GM11168 (cell line): ENCODE results near the gene LCLAT1.
"Not testable (repeated sequence)": the region's sequence is repeated elsewhere in the genome, so short reads cannot be mapped to it uniquely, and the experiment has no call there.

Source experiments
- in situ Hi-C: fragments of 300-500 bp; cut with MboI; formaldehyde crosslinking; loops from one replicate; pipeline ENCODE4 v1.12.0; 2022; ENCODE audit warnings: low sequenced_read_pairs; ENCODE audit not compliant: unreplicated experiment

The LCLAT1 gene

DNA sequence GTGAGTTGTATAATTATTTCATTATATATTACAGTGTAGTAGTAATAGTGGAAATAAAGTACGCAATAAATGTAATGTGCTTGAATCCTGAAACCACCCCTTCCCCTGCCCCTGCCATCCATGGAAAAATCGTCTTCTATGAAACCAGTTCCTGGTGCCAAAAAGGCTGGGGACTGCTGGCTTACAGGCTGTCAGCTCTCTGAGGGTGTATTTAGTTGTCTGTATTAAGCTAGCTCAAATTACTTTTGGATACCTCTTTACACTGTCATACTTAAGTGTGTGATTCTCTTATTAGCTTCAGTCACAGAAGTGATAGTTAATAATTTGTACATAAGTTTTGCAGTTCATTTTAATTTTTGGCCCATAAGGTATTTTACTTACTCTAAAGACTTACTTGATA is 29.6 kb downstream of the LCLAT1 start:
- in situ Hi-C loops = no loop called here

DNA sequence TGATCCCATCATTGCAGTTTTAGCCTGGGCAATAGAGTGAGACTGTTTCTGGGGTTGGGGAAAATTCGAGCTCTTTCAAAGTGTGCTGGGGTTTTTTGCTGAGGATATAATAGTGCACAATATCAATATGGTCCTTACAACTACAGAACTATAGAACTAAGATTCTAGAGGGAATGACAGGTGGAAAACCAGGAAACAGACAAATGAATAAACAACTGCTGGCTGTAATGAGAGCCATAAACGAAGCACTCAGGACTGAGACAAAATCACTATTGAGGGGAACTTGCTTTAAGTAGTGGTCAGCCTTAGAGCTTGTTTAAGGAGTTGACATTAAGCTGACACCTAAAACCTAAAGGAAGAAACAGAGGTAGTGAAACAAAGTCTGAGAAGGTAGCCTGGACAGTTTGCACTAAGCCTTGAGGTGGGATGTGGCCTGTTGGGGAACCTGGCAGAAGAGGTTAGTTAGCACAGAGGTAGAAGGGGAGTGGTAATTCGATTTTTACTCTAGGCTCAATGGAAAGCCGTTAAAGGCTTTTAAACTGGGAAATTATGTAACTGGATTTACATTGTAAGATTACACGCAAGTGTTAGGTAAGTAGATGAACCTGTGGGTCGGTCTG is 33.8 kb downstream of the LCLAT1 start:
- in situ Hi-C loops = no loop called here

DNA sequence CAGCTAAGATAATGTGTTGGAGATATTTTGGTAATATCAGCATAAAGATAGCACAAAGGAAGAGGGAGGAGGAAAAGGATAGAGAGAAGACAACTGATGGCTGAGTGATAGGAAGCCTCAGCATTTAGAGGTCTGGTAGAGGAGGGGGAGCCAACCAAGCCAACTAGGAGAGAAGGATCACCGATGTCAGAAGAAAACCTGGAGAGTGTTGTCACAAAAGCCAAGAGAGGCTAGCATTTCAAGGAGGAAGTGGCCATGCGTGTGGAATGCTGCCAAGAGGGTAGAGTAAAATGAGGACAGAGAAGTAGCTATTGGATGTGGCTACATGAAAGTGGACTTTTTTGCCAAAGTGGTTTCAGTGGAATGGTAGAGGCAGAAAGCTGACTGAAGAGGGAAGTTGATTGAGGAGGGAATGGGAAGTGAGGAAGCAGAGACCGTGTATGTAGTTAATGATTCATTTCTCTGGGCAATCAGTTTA is 34.3 kb downstream of the LCLAT1 start:
- in situ Hi-C loops = no loop called here

DNA sequence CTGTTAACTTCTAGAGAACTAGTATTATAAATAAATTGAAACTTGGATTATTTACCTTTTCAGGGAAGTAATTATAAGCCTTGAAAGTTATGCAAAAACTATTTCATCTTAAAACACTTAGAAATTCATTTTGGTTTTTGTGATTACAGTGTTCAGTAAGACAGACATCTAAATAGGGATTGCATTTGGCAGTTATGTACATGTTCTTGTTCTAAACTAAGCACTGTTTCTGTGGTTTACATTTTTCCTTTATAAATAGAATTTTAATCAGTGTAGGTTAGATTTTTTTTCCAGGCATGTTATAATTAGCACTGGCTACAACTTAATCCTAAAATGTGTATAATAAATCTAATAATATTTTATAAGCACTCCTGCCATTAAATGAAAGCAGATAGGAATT is 35.0 kb downstream of the LCLAT1 start:
- in situ Hi-C loops = no loop called here

DNA sequence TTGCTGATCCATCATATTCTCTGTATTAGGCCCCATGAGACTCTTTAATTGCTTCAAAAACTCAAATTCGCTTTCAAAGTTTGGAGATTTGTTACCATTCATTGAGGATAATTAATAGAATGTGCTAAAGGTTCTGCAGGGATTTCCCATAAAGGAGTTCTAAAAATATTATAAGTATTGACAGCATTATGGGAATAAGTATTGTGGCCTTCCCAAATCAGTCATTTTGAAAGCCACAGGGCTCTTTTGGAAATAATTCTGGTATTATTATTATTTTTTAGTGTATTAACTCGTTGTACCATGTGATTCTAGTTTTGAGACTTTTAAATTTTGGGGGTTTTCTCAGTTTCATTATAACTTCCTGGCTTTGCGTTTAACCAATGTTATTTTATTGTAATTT is 37.1 kb downstream of the LCLAT1 start:
- in situ Hi-C loops = no loop called here

DNA sequence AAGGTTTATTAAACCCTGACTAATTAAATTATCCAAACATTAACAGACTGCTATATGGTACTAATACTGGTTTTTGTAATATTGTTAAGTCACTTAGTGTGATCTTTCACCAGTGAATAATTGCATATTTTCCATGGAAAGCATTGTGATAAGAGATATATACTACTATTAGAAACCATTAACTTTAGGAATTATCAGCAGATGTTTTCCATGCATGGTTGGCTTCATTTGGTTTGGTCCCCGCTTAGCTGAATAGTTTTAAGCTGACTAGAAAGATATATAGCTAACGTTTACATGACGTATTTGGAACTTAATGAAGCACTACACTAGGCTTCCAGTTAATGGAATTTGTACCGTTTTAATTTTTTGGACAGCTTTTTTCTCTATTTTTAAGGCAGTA is 37.9 kb downstream of the LCLAT1 start:
- in situ Hi-C loops = no loop called here

DNA sequence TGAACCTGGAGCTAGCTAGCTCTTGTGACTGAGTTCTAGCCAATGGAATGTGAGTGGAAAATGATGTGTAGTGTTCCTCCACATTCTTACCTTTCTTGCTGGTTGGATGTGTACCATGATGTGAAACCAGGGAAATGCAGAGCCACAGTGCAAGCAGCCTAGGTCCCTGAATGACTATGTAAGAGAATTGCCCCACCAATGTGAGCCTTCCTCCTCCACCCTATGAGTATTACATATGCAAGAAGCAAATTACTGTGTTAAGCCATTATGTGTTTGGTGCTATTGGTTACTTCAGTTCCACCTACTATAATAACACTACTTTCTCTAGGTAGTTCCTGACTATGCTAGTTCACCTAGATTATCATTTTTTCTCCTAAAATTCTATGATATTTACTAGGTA is 39.6 kb downstream of the LCLAT1 start:
- in situ Hi-C loops = no loop called here

DNA sequence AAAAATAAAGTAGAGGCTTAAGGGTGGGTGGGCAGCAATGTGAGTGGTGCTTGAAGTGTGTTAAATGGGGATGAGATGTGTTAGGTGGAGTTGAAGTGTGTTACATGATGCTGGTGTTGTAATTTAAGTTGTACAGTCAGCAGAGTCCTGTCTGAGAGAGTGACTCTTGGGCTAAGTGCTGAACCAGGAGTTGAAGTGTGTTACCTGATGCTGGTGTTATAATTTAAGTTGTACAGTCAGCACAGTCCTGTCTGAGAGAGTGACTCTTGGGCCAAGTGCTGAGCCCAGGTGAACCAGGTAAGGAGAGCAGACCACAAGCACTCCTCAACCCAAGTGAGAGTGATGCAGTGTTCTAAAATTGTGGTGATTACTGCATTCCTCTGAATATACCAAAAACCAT is 40.6 kb downstream of the LCLAT1 start:
- in situ Hi-C loops = no loop called here

DNA sequence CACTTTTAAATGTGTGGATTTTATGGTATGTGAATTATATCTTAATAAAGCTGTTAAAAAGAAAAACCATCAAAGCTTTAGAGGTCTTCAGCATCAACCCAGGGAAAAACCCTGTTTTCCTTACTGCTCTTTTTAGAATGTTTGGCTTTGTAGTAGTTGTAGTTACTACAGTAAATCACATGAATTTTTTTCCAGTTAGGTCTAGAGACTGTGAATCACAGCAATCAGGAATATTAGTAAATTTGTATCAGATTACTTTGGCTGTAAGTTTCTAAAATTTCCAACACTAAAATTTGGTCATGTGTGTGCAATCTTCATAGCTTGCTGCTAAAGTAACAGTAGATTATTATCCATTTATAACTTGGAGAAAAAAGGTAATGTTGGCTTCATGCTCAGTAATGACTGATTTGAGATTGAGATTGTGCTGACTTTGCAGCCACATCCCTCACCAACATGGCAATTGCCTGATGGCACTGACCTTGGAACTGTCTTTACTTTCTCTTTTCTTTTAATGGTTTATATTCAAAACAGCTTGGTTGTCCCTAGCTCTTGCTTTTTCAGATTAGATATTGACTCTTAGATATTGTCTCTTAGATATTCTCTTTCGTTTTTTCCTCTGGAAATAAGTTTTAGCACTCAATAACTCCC is 41.1 kb downstream of the LCLAT1 start:
- in situ Hi-C loops = no loop called here

DNA sequence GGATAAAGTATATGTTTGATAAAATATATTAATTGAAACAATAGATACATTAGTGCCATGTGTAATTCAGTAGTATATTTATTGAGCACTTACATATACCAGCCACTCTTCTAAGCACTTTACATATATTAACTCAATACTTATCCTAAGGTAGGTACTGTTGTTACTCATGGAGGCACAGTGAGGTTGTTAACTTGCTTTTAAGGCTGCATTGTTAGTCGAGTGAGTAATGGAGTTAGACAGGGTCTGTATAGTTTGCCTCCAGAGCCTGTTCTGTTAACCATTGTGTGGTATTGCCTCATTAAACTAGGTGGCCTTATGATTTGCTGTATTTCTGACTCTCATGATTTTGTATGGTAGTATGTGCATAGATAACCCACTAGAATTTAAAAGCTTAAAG is 44.2 kb downstream of the LCLAT1 start:
- in situ Hi-C loops = no loop called here

DNA sequence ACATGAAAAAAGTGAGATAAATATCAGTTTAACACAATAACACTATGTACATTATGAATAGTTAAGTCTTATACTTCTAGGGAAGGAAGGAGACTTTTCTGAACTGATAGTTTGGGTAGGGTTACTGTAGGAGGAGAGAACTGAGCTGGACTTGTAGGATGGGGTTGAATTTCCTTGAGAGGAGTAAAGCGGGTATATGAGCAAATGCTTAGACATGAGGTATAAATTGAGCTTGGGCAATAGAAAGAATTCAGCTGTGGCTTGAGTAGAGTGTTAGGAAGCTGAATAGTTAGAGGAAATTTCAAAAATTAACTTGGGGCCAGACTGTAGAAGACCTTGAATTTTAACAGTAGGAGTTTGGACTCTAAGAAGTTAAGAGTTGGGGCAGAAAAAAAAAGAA is 45.1 kb downstream of the LCLAT1 start:
- in situ Hi-C loops = no loop called here

DNA sequence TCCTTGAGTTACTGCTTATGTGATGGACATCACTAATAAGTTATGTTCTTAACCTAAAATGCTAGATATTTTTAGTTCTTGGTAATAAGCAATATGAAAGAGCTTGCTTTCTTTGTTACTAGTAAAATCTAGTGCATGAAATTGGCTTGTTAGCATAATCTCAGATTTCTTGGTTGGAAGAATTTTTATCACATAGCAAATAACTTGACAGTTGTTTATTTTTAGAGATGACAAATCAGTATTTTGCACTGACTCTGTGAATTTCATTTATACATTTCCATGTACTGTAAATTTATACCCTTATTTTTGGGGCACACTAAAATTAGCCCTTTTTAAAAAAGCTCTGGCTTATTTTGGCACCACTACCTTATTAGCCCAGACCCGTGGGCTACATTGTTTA is 45.6 kb downstream of the LCLAT1 start:
- in situ Hi-C loops = no loop called here

DNA sequence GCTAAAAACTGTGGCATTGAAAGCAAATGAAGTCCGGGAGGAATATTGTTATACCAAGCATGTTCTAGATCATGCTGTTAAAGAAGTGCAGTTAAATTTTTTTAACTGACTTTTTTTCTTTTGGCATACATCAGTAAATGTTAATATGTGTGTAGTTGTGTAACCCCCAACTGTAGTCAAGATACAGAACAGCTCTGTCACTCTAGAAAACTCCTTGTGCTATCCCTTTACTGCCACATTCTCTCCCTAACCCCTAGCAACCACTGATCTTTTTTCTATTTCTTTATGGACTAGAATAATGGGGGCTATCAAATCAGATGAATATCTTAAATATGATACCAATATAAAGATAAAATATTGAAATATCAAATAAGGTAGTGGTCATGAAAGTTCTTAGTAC is 46.4 kb downstream of the LCLAT1 start:
- in situ Hi-C loops = no loop called here

DNA sequence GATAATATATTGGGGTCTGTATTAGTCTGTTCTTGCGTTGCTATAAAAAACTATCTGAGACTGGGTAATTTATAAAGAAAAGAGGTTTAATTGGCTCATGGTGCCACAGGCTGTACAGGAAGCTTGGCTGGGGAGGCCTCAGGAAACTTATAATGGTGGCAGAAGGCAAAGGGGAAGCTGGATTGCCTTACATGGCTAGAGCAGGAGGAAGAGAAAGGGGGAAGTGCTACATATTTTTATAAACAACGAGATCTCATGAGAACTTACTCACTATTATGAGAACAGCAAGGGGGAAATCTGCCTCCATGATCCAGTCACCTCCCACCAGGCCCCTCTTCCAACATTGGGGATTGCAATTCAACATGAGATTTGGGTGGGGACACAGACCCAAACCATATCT is 48.9 kb downstream of the LCLAT1 start:
- in situ Hi-C loops = not testable (repeated sequence)

DNA sequence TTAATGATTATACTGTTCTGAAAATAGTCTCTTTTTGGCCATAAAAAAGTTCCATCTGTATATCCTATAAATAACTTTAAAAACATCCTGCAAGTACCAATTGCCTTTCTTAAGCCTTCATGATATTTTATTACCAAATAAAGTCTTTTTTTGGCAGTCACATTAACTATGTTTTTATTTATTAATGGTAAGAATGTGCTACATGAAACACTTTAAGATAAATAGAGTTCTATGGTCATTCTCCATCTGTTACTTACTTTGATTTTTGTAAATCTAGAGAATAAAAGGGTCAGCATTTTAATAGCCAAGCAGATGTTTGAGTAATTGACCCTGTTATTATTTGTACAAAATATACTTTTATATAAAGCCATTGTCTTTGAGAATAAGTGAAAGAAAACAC is 52.6 kb downstream of the LCLAT1 start:
- in situ Hi-C loops = no loop called here

DNA sequence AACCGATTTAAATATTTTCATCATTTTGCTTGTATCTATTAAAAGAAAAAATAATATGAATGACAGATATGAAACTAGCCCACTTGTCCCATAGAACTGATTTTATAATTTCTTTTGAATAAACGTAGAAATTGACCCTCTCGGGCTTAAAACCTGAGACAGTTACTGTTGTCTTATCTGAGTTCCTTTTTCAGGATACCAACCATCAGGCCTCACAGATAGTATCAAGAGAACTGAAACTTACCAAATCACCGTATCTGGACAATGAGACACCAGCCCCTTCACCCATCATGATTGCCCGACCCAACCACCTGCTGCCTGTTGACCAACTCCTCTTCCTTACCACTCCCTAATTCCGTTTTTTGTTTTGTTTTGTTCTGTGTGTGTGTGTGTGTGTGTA is 53.7 kb downstream of the LCLAT1 start:
- in situ Hi-C loops = no loop called here

DNA sequence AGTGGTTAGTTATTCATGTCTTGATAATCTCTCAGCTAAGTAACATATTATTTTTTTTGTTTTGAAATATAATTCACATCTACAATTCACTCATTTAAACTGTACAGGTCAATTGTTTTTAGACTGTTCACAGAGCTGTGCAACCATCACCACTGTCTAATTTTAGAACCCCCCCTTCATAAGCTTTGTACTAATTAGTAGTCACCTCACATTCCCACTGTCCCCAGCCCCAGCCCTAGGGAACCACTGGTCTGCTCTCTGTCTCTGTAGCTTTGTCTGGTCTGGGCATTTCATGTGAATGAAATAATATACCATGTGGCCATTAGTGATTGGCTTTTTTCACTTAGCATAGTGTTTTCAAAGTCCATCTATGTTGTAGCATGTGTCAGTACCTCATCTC is 55.3 kb downstream of the LCLAT1 start:
- in situ Hi-C loops = no loop called here

DNA sequence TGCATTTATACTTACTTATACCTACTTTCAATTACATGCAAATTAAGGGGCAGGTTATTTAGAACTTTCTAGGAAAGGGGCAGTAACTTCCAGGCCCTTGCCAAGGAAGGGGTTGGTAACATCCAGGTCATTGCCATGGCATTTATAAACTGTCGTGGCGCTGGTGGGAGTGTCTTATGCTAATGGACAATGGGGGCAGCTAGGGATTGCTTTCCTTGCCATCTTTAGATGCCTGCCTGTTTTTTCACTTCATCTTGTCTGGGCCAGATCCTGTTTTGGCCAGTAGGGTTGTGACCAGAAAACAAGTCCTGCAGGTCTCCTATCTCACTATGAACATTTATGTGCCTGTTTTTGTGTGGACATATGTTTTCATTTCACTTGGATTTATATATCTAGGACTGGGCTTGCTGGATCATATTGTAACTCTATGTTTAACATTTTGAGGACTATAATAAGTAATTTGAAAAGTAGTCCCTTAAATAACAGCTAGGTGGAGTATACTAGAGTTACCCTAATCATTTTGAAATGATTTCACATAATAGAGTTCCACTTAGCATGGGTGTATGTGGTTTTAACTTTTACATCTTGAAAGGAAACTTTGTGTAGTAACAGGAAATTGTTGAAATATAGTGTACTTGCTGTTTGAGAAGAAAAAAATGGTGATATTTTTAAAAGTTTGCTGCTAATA is 56.1 kb downstream of the LCLAT1 start:
- in situ Hi-C loops = no loop called here

DNA sequence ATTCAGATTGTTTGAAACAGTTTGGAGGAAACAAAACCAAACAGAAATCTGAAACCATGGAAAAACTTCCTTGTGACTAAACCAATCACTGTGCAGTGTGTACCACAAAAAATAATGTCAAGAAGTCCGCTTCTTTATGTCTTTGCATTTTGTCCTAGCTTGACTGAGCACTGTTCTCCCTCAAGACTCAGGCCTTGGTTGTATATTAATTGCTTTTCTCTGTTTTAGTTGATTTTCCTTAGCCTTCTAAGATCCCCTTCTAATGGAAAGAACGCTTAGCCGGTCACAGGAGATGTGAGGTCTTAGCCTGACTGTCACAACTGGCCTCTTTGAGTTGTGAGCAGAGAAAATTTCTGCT is 56.6 kb downstream of the LCLAT1 start:
- in situ Hi-C loops = no loop called here

DNA sequence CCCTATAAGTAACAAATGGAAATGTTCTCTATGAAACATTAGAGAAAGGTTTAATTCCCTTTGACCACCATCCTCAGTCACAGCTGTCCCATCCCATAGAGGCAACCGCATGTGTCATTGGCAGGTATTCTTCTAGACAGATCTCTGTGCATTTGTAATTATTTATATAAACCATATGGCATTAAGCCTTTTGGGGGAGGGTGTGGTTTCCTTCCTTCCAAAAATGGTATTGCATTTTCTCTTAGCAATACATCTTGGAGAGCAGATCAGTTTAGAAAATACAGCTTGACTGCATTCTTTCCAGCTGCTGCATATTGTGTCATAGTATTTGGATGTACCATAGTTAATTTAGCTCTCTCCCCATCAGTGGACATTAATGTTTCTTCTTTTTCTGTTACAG is 57.7 kb downstream of the LCLAT1 start:
- in situ Hi-C loops = no loop called here

DNA sequence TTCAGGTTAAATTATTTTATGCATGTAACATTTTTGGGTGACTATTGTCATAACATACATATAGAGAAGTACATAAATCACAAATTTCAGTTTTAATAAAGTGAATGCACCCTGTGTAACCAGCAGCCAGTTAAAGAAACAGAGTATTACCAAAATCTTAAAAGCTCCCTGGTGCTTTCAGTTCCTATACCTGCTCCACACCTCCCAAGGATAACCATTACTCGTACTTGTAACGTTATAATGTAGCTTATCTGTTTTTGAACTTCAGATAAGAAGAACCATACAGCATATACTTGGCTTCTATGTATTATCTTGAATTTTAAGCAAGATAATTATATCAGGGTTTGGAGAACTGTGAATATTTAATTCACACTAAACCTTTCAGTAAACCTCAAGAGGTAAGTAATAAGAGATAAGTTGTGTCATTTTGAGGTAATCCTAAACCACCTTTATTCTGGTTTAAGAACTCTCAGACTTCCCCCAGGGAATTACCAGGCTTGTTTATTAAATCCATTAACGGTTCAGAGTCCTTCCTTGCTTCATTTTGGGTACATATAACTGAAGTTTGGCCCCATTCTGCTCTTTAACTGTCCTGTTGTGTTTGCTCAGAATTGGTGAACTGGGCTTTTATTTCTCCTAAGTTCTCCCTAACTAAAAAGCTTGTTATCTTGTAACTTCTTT is 58.6 kb downstream of the LCLAT1 start:
- in situ Hi-C loops = no loop called here
